Measurements from ENCODE around the gene NLGN3.

GRCh38 chrX:71117358-71117757, 27.3 kb upstream of the NLGN3 start:
- TF ChIP-seq, protein P1, sequence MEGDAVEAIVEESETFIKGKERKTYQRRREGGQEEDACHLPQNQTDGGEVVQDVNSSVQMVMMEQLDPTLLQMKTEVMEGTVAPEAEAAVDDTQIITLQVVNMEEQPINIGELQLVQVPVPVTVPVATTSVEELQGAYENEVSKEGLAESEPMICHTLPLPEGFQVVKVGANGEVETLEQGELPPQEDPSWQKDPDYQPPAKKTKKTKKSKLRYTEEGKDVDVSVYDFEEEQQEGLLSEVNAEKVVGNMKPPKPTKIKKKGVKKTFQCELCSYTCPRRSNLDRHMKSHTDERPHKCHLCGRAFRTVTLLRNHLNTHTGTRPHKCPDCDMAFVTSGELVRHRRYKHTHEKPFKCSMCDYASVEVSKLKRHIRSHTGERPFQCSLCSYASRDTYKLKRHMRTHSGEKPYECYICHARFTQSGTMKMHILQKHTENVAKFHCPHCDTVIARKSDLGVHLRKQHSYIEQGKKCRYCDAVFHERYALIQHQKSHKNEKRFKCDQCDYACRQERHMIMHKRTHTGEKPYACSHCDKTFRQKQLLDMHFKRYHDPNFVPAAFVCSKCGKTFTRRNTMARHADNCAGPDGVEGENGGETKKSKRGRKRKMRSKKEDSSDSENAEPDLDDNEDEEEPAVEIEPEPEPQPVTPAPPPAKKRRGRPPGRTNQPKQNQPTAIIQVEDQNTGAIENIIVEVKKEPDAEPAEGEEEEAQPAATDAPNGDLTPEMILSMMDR (conservative IDR thresholded peaks at IDR 0.05; ENCODE audit: low read length), result no peak
- no peak for TF ChIP-seq EZH2phosphoT487 (IDR thresholded peaks at IDR 0.05; ENCODE audit: borderline replicate concordance)
